Osteoblast (primary cell): ENCODE measurements around the gene A3GALT2. TPM values are rescaled to one million over a fixed set of nuclear protein-coding genes. Genes with fewer than 3 reads are reported as not detected.
A peak's percentile ranks its signal among the peaks of the same experiment; 100 is the strongest.
"Not testable (repeated sequence)": the region's sequence is repeated elsewhere in the genome, so short reads cannot be mapped to it uniquely, and the experiment has no call there.

ENCODE experiments used
- DNase-seq: peaks from one replicate; pipeline ENCODE4 v3.0.0; 2011; ENCODE audit warnings: low spot score, mixed read lengths; ENCODE audit not compliant: insufficient read length; ENCODE audit errors: missing footprints
- H2AFZ ChIP-seq: 2 replicates; pipeline ENCODE4 v1.6.0; 2011; ENCODE audit warnings: mild to moderate bottlenecking, low read length
- H3K27ac ChIP-seq: 2 replicates; pipeline ENCODE4 v1.5.1; 2011; ENCODE audit warnings: mild to moderate bottlenecking, low read depth, low read length, moderate library complexity
- H3K27me3 ChIP-seq: 2 replicates; pipeline ENCODE4 v1.6.0; 2012; ENCODE audit warnings: mild to moderate bottlenecking, control low read depth, inconsistent platforms, low read length, moderate library complexity; ENCODE audit not compliant: insufficient read depth
- H3K36me3 ChIP-seq: 2 replicates; pipeline ENCODE4 v1.5.1; 2011; ENCODE audit warnings: mild to moderate bottlenecking, low read length, control low read depth, moderate library complexity; ENCODE audit not compliant: insufficient read depth
- H3K4me1 ChIP-seq: 2 replicates; pipeline ENCODE4 v1.5.1; 2011; ENCODE audit warnings: mild to moderate bottlenecking, low read length, control low read depth, moderate library complexity; ENCODE audit not compliant: insufficient read depth
- H3K4me2 ChIP-seq: 2 replicates; pipeline ENCODE4 v1.6.0; 2011; ENCODE audit warnings: mild to moderate bottlenecking, low read length; ENCODE audit not compliant: insufficient read depth
- H3K4me3 ChIP-seq: fragments of 200-600 bp; sonication (generic); 3 replicates; pipeline ENCODE4 v1.5.1; 2012; ENCODE audit warnings: mild to moderate bottlenecking, low read length, inconsistent platforms; ENCODE audit not compliant: insufficient read depth
- H3K79me2 ChIP-seq: 2 replicates; pipeline ENCODE4 v1.6.0; 2012; ENCODE audit warnings: mild to moderate bottlenecking, low read length, control low read depth, inconsistent platforms; ENCODE audit not compliant: insufficient read depth
- H3K9me3 ChIP-seq: 2 replicates; pipeline ENCODE4 v1.5.1; 2011; ENCODE audit warnings: low read depth, low read length, control low read depth
- H4K20me1 ChIP-seq: 2 replicates; pipeline ENCODE4 v1.6.0; 2012; ENCODE audit warnings: mild to moderate bottlenecking, low read length, control low read depth; ENCODE audit not compliant: insufficient read depth
- total RNA-seq: library from RNA; depleted of rRNA; stranded (reverse); fragments of >200 nt; gene quantifications from 2 replicates; pipeline ENCODE4 v1.2.3, GENCODE V29; 2012
- TF ChIP-seq, protein P1 (sequence below): IDR thresholded peaks from 2 replicates; pipeline ENCODE4 v1.5.1; 2011; ENCODE audit warnings: mild to moderate bottlenecking, low read depth, low read length, moderate library complexity; ENCODE audit errors: extremely low read depth

The A3GALT2 gene
- total RNA-seq, 1 donor = not detected

DNA sequence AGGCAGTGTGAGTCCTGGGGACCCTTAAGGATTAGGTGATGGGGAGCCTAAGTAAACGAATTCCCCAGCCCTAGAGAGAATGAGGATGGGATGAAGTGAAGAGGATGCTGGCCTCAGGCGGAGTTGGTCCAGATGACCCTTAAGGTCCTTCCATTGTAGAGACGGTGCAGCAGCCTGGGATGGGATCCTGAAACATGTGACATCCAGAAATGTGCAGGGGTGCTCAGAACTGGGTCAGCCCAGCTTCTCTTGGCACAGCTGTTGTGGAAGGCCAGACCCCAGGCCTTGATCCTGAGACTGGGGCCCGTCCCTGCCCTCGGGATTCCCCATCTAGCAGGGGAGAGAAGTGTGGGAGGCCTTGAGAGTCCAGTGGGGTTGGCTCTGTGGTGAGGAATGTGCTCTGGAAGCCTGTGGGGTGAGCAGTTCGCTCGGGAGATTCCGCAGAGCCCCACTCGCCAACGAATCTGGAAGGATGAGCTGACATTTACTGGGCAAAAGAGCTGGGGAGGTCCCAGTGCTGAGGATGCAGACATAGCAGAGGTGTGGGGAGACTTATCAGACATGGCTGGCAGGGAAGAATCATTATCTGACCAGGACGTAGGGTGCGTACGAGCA, 28.1 kb downstream of the A3GALT2 start:
- Histone ChIP-seq H3K79me2 (peaks cover 2% of the 10 kb centered on the region), H2AFZ (no peak overlapping the region), H3K36me3 (peaks cover 25% of the 10 kb centered on the region), H3K27me3 (no peaks in the 10 kb centered on the region), H3K27ac (no peak overlapping the region), H3K4me2 (no peak overlapping the region), H4K20me1 (peaks cover 20% of the 10 kb centered on the region), H3K4me1 (no peaks in the 10 kb centered on the region), H3K9me3 (no peaks in the 10 kb centered on the region), H3K4me3 (no peak overlapping the region)
- no peak for DNase-seq
- TF ChIP-seq, protein P1, sequence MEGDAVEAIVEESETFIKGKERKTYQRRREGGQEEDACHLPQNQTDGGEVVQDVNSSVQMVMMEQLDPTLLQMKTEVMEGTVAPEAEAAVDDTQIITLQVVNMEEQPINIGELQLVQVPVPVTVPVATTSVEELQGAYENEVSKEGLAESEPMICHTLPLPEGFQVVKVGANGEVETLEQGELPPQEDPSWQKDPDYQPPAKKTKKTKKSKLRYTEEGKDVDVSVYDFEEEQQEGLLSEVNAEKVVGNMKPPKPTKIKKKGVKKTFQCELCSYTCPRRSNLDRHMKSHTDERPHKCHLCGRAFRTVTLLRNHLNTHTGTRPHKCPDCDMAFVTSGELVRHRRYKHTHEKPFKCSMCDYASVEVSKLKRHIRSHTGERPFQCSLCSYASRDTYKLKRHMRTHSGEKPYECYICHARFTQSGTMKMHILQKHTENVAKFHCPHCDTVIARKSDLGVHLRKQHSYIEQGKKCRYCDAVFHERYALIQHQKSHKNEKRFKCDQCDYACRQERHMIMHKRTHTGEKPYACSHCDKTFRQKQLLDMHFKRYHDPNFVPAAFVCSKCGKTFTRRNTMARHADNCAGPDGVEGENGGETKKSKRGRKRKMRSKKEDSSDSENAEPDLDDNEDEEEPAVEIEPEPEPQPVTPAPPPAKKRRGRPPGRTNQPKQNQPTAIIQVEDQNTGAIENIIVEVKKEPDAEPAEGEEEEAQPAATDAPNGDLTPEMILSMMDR = no peak

DNA sequence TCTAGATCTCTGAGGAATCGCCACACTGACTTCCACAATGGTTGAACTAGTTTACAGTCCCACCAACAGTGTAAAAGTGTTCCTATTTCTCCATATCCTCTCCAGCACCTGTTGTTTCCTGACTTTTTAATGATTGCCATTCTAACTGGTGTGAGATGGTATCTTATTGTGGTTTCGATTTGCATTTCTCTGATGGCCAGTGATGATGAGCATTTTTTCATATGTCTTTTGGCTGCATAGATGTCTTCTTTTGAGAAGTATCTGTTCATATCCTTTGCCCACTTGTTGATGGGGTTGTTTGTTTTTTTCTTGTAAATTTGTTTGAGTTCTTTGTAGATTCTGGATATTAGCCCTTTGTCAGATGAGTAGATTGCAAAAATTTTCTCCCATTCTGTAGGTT, 30.3 kb downstream of the A3GALT2 start:
- Histone ChIP-seq H4K20me1 (peaks cover 20% of the 10 kb centered on the region), H3K36me3 (peaks cover 25% of the 10 kb centered on the region)
- not testable (repeated sequence) for H2AFZ ChIP-seq, H3K27me3 ChIP-seq, DNase-seq, H3K27ac ChIP-seq, H3K79me2 ChIP-seq, H3K9me3 ChIP-seq, H3K4me2 ChIP-seq, H3K4me3 ChIP-seq, H3K4me1 ChIP-seq

DNA sequence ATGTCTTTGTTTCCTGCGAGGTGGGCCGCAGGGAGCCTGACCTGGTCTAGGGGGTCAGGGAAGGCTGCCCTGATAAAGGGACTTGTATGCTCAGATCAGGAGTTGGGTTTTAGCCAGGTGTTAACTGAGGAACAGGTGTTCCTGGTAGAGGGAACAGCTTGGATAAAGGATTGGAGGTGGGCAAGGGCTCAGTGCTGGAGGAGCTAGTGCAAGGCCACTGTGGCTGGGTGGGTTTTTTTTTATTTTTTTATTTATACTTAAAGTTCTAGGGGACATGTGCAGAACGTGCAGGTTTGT, 31.1 kb downstream of the A3GALT2 start:
- H3K4me3 ChIP-seq = no peak overlapping the region
- DNase-seq = no peak
- H3K27me3 ChIP-seq = no peaks in the 10 kb centered on the region
- H3K79me2 ChIP-seq = peaks cover 2% of the 10 kb centered on the region
- H3K9me3 ChIP-seq = no peaks in the 10 kb centered on the region
- peaks cover 20% of the 10 kb centered on the region for H4K20me1 ChIP-seq
- no peak overlapping the region for H3K4me2 ChIP-seq
- H3K4me1 ChIP-seq = no peaks in the 10 kb centered on the region
- H3K36me3 ChIP-seq = peaks cover 26% of the 10 kb centered on the region
- TF ChIP-seq, protein P1 = no peak
- H3K27ac ChIP-seq = no peak overlapping the region
- H2AFZ ChIP-seq = no peak overlapping the region

DNA sequence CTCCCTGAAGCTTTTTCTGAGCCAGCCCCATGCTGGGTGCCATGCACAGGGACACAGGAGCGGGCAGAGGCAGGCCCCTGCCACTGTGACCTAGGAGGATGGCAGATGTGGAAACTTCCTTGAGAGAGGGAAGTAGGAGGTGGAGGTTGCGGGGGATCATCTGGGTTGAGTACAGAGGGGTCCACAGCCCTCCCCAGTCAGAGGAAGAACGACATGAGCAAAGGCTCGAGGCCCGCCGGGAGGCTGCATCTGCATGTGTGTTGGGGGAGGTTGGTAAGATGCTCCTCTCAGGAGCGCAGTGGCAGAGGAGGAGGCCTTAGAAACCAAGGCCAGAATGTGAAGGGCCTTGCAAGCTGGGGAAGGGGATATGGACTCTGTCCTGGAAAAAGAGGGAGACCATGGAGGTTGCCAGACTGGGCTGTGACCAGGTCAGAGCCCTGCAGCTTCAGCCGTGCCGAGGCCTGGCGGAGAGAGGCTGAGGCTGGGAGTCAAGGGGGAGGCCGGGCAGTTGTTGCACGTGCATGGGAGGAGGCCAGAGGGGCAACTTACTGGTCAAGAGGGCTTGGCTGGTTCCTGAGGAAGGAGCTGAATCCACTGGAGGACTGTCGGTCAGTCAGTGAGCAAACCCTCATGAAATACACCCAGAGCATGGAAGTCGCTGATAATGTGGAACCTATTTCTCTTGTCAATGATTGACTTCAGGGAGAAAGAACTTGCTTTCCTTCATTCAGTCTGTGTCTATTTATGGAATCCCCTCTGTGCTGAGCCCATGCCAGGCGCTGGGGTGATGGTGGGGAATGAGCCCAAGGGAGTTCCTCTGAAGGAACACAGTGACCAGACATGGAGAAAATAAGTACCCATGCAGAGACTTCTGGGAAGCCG, 31.7 kb downstream of the A3GALT2 start:
- DNase-seq = peak; percentile 8
- Histone ChIP-seq H4K20me1 (peaks cover 20% of the 10 kb centered on the region), H3K79me2 (peaks cover 2% of the 10 kb centered on the region), H3K36me3 (peaks cover 28% of the 10 kb centered on the region), H3K9me3 (no peaks in the 10 kb centered on the region), H3K27ac (no peak overlapping the region), H3K4me2 (no peak overlapping the region), H3K27me3 (no peaks in the 10 kb centered on the region), H2AFZ (no peak overlapping the region), H3K4me3 (no peak overlapping the region), H3K4me1 (no peaks in the 10 kb centered on the region)
- TF ChIP-seq, protein P1 = no peak
